Thoracic aorta (tissue), 2 donors: Measurements from ENCODE around the gene DGLUCY. TPM values are rescaled to one million over a fixed set of nuclear protein-coding genes. Genes with fewer than 3 reads are reported as not detected.

Source experiments
- ATAC-seq: fragments of 150-250 bp; one replicate; pipeline ENCODE4 v1.8.0; 2017; ENCODE audit warnings: low read depth; ENCODE audit not compliant: insufficient number of reproducible peaks, low FRiP score
- DNase-seq: peaks from one replicate; pipeline ENCODE4 v3.0.0-alpha.2; 2020; ENCODE audit warnings: low spot score
- H3K27ac ChIP-seq, 2 donors: fragments of 200-600 bp; sonication (generic); 1 replicate in 1 of 2; 2 replicates in 1 of 2; pipeline ENCODE4 v1.5.1; 2016; ENCODE audit warnings: mild to moderate bottlenecking in 2 of 2, moderate library complexity in 2 of 2
- H3K27me3 ChIP-seq: fragments of 200-600 bp; sonication (generic); replicated peaks from 2 replicates; pipeline ENCODE4 v1.6.0; 2016; ENCODE audit warnings: mild to moderate bottlenecking; ENCODE audit not compliant: insufficient read depth
- H3K36me3 ChIP-seq: fragments of 200-600 bp; sonication (generic); one replicate; pipeline ENCODE4 v1.5.1; 2016
- H3K4me1 ChIP-seq, 2 donors: fragments of 200-600 bp; sonication (generic); 1 replicate in 1 of 2; 2 replicates in 1 of 2; pipeline versions ENCODE4 v1.5.1 to v1.6.0; 2016; ENCODE audit warnings: low read depth in 2 of 2, mild to moderate bottlenecking in 1 of 2; ENCODE audit not compliant: control insufficient read depth in 1 of 2
- H3K4me3 ChIP-seq: fragments of 200-600 bp; sonication (generic); 2 replicates; pipeline ENCODE4 v1.5.1; 2016; ENCODE audit warnings: mild to moderate bottlenecking
- H3K9me3 ChIP-seq: fragments of 200-600 bp; sonication (generic); 2 replicates; pipeline ENCODE4 v1.5.1; 2016
- total RNA-seq, 2 donors: library from RNA; depleted of rRNA; stranded (reverse); fragments of >200 nt; gene quantifications; one replicate each; pipeline versions ENCODE4 v1.1.0 to v1.2.3, GENCODE V29; 2016
- TF ChIP-seq, protein P1 (sequence below): fragments of 200-600 bp; sonication (generic); IDR thresholded peaks from one replicate; pipeline ENCODE4 v1.5.1; 2019; ENCODE audit warnings: antibody characterized with exemption

Gene DGLUCY
- total RNA-seq, 2 donors from 2014 or later: 24.4 to 36.7 TPM

DNA sequence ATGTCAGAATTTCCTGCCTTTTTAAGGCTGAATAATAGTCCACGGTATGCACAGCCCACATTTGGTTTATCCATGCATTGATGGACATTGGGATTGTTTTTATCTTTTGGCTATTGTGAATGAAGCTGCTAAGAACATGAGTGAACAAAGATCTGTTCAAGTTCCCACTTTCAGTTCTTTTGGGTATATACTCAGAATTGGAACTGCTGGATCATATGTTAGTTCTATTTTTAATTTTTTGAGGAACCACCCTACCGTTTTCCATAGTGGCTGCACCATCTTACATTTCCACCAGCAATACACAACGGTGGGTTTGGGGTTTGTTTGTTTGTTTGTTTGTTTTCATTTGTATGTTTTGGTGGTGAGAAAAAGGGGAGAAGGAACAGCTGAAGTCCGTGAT, 124.2 kb downstream of the DGLUCY start:
- Histone ChIP-seq H3K9me3 (no peaks in the 10 kb centered on the region), H3K36me3 (no peaks in the 10 kb centered on the region), H3K4me3 (no peak overlapping the region), H3K27ac (no peak overlapping the region), H3K4me1 (no peaks in the 10 kb centered on the region), H3K27me3 (no peaks in the 10 kb centered on the region)
- ATAC-seq (no peak), DNase-seq (no peak)
- TF ChIP-seq, protein P1, sequence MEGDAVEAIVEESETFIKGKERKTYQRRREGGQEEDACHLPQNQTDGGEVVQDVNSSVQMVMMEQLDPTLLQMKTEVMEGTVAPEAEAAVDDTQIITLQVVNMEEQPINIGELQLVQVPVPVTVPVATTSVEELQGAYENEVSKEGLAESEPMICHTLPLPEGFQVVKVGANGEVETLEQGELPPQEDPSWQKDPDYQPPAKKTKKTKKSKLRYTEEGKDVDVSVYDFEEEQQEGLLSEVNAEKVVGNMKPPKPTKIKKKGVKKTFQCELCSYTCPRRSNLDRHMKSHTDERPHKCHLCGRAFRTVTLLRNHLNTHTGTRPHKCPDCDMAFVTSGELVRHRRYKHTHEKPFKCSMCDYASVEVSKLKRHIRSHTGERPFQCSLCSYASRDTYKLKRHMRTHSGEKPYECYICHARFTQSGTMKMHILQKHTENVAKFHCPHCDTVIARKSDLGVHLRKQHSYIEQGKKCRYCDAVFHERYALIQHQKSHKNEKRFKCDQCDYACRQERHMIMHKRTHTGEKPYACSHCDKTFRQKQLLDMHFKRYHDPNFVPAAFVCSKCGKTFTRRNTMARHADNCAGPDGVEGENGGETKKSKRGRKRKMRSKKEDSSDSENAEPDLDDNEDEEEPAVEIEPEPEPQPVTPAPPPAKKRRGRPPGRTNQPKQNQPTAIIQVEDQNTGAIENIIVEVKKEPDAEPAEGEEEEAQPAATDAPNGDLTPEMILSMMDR: no peak

DNA sequence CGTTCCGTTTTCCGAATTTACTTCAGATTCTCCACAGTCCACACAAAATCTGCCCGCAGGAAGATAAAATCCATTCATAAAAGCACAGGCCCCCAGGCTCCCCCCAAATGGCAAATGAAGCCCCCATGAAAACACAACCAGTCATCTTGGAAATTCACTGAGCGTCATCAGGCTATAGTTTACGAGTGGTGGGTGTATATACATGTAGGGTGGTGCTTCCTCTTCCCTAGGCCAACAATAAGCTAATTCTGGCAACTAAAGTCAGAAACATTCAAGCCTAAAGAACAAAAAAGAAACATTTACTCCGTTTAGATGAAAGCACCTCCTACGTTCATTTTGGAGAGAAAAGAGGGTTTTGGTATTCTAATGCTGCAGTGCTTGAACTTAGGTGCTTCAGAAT, 124.8 kb downstream of the DGLUCY start:
- Histone ChIP-seq H3K9me3 (no peaks in the 10 kb centered on the region), H3K36me3 (no peaks in the 10 kb centered on the region), H3K4me1 (no peaks in the 10 kb centered on the region), H3K27me3 (no peaks in the 10 kb centered on the region), H3K4me3 (no peak overlapping the region), H3K27ac (no peak overlapping the region)
- ATAC-seq (no peak), DNase-seq (no peak)
- TF ChIP-seq, protein P1: no peak

DNA sequence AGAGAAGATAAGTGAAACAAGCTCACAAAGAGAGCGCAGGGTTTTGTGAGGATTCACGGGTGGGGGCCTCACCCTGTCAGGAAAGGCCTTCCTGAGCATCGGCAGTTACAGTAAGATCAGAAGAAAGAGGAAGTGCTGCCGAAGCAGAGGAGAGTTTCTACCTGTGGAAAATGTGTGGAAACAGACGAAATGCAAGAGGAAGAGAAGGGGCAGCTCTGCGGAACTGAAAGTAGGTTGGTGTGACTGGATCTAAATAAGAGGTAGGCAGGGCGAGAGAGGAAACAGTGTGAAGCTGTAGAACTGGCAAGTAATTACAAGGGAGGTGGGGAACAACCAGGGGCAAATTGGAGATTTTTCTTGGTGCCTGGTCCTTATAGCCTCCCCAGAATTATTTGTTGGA, 128.0 kb downstream of the DGLUCY start:
- no peaks in the 10 kb centered on the region for H3K9me3 ChIP-seq
- no peaks in the 10 kb centered on the region for H3K27me3 ChIP-seq
- H3K36me3 ChIP-seq: no peaks in the 10 kb centered on the region
- H3K27ac ChIP-seq: no peak overlapping the region
- TF ChIP-seq, protein P1: no peak
- ATAC-seq: no peak
- H3K4me3 ChIP-seq: no peak overlapping the region
- no peak for DNase-seq
- H3K4me1 ChIP-seq: peaks cover 0 to 9% of the 10 kb centered on the region in 2 donors

DNA sequence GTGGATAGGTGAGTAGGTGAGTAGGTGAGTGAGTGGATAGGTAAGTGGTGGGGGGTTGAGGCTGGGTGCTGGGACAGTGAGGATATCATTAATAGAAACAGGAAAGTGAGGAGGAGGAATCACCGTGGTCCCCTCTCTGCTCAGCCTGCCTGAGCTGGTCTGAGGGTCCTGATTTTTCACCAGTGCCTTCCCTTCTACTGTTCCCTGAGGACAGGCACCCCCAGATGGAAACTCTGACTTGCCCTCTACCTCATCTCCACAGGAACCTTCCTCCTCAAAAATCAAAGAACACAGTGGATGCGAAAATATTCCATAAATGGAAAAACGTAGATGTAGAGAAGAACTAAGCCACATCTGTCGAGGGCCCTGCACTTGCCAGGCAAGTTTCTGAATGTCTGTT, 128.8 kb downstream of the DGLUCY start:
- DNase-seq (no peak), ATAC-seq (no peak)
- TF ChIP-seq, protein P1: no peak
- Histone ChIP-seq H3K9me3 (no peaks in the 10 kb centered on the region), H3K27ac (no peak overlapping the region), H3K4me1 (peaks cover 0 to 9% of the 10 kb centered on the region in 2 donors), H3K27me3 (no peaks in the 10 kb centered on the region), H3K36me3 (no peaks in the 10 kb centered on the region), H3K4me3 (no peak overlapping the region)

DNA sequence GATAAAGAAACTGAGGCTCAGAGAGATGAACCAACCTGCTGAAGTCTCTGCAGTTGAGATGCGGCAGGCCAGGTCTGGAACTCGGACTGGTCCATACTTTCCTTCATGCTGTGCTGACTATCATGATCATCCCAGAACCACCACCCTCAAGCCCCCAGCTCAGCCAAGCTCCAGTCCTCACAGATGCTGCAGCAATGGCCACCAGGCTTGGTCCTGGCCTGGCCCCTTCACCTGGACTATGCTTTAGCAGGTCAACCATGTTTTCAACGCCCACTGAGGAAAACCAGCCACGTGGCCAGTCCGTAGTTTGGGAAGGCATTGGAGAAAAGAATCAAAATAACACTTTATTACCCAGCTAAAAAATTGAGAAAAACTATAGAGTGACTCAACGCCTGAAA, 129.2 kb downstream of the DGLUCY start:
- DNase-seq (no peak), ATAC-seq (no peak)
- Histone ChIP-seq H3K27ac (no peak overlapping the region), H3K36me3 (no peaks in the 10 kb centered on the region), H3K4me3 (no peak overlapping the region), H3K27me3 (no peaks in the 10 kb centered on the region), H3K4me1 (peaks cover 0 to 9% of the 10 kb centered on the region in 2 donors), H3K9me3 (no peaks in the 10 kb centered on the region)
- TF ChIP-seq, protein P1: no peak
